GM12872 (cell line): Measurements from ENCODE around the gene LIN28B.

Experiments
- TF ChIP-seq, protein P1 (sequence below): IDR thresholded peaks from 3 replicates; pipeline ENCODE4 v1.5.1; 2011; ENCODE audit warnings: low read depth, mild to moderate bottlenecking, low read length, moderate library complexity; ENCODE audit not compliant: insufficient read depth

The LIN28B gene

DNA sequence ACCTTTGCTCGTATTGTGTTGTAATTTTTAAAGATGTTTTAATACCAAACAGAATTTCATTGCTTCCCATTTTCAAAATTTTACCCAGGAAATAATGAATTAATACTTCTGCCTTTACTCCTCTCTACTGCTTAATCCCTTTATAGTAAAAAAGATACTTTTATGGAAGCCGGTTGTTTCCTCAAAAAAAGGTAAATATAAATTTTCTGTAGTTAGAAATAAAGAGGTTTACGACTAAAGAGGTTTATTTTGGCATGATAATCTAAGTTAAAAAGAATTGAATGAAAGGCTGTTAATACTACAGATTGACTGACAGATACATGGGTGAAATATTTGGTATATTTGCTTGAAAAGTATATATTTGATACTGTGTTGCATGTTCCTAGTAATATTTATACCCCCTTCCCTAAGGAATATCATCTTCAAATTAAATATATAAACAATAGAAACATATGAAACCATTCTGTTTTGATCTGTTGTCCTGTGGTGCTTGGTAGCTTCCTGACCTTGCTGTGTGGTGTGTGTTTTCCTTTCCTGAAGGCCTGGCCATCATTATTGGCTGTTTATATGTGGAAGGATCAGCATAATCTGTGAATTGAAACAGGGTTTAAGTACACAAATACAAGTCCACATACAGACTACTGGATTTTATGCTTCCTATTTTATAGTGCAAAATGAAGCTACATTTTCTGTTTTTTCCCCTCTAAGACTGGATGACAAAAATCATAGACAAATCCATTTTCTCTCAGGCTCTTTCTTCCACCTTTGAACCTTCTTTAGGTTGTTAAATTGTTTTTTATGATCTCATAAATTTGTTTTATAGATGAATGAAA lies 2.3 kb downstream of the LIN28B start:
- TF ChIP-seq, protein P1, sequence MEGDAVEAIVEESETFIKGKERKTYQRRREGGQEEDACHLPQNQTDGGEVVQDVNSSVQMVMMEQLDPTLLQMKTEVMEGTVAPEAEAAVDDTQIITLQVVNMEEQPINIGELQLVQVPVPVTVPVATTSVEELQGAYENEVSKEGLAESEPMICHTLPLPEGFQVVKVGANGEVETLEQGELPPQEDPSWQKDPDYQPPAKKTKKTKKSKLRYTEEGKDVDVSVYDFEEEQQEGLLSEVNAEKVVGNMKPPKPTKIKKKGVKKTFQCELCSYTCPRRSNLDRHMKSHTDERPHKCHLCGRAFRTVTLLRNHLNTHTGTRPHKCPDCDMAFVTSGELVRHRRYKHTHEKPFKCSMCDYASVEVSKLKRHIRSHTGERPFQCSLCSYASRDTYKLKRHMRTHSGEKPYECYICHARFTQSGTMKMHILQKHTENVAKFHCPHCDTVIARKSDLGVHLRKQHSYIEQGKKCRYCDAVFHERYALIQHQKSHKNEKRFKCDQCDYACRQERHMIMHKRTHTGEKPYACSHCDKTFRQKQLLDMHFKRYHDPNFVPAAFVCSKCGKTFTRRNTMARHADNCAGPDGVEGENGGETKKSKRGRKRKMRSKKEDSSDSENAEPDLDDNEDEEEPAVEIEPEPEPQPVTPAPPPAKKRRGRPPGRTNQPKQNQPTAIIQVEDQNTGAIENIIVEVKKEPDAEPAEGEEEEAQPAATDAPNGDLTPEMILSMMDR: no peak

DNA sequence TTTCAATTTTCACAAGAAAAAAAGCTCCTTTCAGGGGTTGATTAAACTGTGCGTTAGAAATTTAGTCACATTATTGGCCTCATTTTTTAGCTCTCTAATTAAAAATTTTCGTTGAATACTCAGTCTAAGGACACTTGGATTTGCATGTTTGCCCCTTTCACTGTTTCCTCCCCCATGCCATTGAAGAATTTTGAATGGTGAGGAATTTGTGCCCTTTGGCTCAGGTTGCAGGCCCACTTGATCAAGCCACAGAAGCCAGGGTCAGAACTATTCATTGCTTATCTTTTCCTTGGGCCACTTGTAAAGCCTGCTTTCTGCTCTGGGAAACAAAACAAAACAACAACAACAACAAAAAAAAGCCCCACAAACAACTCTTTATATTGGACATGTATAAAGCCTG lies 12.2 kb downstream of the LIN28B start:
- TF ChIP-seq, protein P1: no peak

DNA sequence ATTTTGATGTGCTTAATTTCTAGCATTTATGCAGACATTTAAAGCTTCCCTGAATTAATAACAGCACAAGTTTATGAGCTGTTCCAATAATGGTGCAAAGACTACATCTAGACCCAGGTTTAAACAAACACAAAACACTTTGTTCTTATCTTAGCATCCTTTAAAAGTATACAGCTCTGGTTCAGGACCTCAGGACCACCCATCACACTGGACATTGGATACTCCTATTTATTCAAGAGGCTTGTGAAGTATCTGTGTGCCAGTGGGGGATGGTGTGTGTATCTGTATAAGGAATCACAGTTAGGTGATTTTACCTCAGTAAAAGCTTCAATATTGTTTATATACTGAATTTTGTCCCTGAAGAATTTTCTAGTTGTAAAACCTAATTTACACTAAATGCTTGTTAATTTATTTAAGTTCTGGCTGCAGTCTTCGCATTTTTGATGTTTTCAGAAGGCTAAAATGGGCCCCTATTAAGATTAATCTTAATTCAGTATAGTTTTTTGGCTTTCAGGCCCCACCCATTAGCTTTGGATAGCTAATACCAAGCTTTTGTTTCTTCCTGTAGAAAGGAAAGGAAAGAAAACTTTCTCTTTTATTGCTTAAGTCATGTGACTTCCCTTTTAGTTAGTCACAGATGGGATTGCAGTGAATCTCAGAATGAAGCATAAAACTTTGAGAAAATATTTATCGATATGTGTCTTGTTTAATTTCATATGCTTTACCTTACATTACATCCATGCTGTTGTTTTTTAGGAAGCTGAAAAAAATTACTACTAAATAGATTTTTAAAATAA lies 13.1 kb downstream of the LIN28B start:
- TF ChIP-seq, protein P1: no peak

DNA sequence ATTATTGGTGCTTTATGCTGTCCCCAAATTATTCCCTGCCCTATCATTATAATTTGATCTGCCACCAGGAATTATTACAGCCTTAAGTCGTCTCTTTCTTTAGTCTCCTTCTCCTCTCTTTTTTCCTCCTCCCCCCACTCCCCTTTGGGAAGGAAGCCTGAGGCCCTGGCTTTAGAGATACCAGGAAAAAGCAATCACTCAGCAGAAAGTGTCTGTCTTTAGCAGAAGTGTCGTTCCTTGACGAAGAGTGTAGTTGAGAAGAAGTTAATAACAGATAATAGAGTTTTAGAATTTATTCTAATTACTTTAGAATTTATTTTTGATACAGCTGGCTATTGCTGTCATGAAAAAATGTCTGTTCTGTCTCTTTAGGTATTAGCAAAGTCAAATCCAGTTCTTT lies 16.5 kb downstream of the LIN28B start:
- TF ChIP-seq, protein P1: no peak

DNA sequence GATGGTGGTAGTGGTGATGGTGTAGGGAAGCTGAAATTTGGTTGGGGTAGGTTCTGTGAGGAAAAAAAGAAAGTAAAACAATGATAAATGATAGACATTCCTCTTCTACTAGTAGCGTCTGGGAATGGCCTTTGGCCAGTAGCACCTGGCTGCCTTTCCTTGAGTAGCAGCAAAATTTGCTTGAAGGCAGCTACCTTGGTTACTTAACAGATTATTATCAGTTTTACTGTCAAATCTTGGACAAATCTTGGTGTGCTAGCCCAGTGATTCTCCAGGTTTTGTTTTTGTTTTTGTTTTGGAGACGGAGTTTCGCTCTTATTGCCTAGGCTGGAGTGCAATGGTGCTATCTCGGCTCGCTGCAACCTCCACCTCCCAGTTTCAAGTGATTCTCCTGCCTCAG lies 26.4 kb downstream of the LIN28B start:
- TF ChIP-seq, protein P1: no peak

DNA sequence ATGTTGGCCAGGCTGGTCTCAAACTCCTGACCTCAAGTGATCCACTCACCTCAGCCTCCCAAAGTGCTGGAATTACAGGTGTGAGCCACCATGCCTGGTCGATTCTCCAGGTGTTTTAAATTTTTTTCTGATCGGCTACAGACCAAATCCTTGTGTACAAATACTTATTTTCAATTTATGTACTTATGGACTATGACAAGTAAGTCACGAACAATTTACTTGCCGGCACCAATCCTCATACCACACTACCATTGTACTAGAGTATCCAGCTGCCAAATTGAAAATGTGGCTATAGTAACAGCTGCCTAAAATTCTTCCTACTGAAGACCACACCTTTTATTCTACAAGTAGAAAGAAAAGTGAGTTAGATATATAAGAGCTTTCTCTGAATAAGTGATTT lies 26.9 kb downstream of the LIN28B start:
- TF ChIP-seq, protein P1: no peak

DNA sequence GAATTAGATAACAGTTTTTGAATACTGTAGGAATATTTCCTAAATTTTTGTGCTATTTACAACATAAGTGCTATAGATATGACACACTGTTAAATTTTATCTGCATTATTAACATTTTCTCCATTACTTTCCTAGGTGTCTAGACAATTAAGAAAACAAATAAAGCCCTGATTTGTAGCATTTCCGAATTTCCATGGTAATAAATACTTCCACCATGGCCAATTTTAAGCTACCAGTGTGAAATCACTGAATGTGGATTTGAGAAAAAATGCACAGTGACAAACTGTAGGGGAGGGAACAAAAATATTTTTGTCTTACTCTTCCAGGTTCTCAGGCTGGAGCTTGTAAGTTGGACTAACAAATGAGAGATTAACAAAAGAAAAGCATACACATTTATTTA lies 27.9 kb downstream of the LIN28B start:
- TF ChIP-seq, protein P1: no peak
